HG03442 (cell line): ENCODE data around the gene SAMD4A.
"Not testable (repeated sequence)": the region's sequence is repeated elsewhere in the genome, so short reads cannot be mapped to it uniquely, and the experiment has no call there.

Experiments used
- ATAC-seq: cut with Tn5 transposase; IDR thresholded peaks from one replicate; pipeline ENCODE4 v1.9.1; 2021; ENCODE audit warnings: mild to moderate bottlenecking, moderate library complexity; ENCODE audit not compliant: unreplicated experiment

The SAMD4A gene

DNA sequence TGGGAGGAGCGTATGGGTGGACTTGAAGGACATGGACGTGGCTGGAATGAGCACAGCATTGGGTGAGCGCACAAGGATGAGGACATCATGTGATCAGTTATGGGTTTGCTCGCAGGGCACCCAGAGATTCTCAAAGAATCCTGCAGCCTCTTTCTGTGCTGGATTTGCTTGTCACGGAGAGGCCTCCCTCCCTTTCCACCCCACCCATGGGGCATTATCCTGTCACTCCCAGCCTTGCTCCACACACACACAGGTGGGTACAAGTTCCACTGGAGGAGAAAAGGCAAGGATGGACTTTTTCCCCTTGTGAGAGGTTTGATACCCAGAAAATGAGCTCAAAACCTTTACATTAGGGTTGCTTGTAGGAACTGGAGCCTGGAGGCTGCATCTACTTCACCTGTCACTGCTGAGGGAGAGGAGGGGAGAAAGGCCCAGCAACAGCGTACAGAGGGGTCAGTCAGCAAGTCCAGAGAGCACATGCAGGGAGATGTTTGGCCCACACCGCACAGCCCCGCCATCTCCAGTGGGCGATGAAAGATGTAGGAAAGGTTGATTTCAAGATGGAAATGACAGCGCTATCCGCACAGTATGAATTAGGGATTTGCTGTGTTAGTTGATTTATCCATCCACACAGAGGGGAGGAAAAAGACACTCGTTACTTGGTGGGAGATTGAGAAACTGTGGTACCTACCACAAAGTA is 223.0 kb downstream of the SAMD4A start:
- no peak for ATAC-seq

DNA sequence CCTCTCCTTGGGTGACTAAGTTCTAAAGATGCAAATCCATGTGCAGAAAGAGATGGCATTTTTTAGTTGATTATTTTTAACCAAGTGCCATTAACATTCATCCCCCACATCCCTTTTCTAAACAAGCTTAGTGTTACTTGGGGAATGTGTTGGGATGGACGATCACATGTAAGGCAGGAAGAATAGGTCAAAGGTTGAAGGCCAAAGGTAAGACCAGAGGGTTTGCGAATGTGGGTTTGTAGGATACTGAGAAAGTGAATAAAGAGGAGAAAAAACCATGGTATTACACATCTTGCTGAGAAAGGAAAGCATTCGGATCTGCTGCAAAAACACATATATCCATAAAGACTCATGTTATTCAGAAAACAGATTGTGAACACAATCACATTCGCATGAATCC is 224.1 kb downstream of the SAMD4A start:
- ATAC-seq = no peak

DNA sequence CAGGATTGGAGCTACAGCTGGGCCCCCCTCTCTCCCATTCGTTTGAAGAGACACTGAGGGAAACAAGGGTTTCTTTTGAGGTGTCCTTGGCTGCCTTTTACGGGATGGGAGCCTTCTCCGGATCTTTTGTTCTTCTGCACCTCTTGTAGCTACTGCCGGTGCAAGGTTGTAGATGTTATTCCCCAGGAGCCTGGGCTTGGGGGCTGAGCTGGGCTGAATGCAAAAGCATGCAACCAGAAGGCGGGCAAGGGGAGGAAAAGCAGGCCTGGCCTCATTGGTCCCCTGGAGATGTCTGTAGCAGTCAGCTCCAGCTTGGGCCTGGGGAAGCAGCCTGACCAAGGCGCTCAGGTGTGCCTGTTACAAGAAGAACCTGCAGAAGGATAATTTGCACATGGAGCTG is 225.4 kb downstream of the SAMD4A start:
- ATAC-seq = no peak

DNA sequence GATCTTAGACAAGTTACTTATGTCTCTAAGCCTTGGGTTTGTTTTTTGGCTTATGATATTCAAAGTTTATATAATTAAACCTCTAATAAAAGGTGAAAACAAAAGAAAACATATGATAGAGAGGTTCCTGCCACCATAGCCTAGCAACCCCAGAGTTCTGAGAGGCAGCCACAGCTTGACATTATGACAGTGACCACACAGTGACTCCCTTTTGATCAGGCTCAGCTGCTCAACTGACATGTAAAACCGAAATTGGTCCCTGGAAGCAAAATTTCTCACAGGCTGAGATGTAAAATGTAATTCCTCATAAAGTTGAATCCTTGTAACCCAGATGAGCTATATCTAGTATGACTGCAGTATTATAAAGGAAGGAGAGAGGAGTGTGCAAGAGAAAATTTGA is 227.2 kb downstream of the SAMD4A start:
- ATAC-seq = no peak

DNA sequence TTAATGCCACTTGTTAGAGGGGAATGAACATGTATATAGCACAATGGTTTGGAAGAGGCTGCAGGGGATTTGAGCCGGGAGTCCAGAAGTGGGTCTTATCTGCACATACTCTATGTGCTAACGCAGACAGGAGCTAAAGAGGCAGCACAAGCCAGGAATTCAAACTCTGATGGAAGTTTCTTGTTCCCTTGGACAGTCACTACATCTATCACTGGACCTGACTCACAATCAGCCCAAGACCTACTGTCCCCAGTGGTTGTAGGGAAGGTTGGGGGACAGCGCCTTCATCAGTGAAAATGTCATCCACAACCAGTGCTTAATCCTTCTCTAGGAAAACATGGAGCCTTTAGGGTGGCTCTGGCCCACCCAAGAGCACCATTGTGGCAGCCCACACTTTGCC is 227.9 kb downstream of the SAMD4A start:
- ATAC-seq = no peak

DNA sequence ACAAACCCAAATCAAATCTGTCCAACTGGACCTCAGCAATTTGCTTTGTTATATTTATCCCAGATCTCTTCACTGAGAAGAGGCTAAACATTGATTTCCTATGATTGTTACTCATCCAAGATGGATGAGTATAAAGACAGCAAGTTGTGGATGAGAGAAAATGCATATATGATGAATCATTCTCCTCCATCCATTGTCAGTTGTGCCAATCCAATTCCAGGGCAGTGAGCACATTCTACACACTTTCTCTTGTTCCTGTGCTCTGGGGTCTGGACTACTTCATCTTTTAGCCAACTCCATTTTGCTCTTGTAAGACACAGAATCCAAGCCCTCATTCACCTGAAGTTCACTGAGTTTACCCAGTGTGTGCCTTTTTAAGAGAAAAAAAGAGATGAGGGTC is 230.0 kb downstream of the SAMD4A start:
- no peak for ATAC-seq

DNA sequence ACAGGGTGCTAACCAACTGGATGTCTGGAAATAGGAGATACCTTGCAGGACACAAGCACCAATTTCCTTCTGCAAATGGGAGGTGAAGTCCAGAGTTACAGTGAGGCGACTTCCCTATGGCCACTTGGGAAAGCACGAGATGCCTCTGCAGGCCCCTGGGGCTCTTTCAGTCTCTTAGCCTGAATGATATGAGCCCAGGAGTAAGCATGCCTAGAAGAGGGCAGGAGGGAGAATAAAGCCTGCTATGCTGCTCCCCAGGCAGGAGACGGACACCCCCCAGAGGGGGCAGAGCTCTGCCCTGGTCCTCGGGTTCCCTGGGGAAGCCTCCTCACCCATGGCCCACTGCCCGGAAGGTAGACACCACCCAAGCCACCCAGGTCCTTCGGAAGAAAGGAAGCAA is 230.6 kb downstream of the SAMD4A start:
- ATAC-seq = no peak

DNA sequence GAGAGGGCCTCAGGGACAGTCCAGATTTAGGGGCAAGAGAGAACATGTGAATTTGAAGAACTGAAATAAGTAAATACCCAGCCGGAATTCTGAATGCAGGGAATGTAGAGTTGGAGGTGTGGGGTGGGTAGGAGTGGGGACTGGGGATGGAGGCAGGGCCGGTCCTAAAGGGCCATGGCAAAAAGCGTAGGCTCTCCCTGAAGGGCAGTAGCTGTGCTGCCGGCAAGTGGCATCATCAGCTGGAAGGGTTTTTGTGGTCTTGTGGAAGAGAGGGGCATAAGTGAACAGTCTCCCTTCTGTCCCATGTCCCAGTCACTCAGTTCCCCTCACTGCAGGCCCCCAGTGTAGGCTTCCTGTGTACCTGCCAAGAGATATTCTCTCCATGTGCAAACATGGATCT is 231.1 kb downstream of the SAMD4A start:
- ATAC-seq = no peak

DNA sequence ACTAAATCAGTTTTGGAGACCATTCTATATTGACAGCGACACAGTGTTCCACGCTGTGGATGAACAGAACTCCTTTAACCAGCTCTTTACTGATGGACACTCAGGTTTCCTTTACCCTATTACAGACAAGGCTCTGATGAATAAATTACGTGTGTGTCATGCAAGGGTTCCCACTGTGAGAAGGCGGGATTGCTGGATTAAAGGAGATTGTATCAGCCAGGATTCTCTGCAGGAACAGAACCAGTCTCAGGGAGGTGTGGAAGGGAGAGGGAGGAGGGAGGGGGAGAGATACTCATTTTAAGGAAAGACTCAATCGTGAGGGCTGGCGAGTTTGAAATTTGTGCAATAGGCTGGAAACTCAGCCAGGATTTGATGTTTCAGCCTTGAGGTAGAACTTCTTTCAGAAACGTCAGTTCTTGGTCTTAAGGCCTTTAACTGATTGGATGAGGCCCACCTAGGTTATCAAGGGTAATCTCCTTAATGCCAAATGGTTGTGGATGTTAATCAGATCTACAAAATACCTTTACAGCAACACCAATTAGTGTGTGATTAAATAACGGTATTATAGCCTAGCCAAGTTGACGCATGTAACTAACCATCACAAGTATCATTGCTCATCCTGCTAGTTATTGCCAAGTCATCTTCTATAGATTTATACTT is 231.7 kb downstream of the SAMD4A start:
- ATAC-seq = no peak

DNA sequence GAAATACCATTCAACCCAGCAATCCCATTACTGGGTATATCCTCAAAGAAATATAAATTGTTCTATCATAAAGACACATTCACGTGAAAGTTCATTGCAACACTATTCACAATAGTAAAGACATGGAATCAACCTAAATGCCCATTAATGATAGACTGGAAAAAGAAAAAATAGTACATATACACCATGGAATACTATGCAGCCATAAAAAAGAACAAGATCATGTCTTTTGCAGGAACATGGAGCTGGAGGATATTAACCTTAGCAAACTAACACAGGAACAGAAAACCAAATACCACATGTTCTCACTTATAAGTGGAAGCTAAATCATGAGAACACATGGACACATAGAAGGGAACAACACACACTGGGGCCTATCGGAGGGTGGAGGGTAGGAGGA is 234.6 kb downstream of the SAMD4A start:
- ATAC-seq = not testable (repeated sequence)

DNA sequence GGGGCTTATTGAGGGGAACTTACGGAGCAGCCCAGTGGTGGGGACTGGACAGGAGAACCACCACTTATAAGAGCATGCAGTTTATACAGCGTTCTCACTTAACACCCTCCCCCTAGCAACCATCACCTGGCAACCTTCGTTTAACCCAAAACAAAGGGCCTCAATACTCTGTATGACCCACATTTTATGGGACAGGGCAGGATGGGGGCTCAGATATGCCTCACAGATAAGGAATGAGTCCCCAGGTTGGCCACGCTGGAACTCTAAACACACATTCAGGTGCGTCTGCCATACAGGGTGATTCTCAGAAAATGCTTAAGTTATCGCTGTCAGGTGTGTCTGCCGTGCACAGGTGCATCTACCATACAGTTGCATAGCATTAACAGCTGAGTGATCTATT is 236.5 kb downstream of the SAMD4A start:
- ATAC-seq = no peak

DNA sequence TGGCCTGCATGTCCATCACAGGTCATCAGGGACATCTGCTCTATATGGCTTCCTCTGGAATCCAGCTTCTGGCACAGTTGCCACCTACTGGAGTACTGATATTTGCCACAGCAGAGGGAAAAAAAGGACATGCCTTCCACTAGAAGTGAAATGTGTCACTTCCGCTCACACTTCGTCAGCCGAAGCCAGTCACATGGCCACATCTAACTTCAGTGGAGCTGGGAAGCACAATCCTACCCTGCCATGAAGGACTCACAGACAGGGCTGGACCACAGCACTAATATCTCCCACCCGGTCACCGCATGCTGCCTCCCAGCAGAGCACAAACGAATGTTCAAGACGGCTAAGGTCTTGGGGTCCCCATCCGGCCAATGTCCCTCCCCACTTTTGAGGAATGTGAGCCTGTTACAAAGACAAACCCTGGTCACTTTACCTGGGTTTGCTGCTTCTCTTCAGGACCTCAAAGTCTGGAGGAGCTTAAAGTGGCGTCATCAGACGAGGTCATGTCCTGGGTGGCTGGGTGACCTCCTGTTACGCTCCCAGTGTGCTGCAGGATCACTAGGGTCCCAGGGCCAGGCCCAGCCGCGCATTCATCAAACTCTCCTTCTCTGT is 237.1 kb downstream of the SAMD4A start:
- no peak for ATAC-seq

DNA sequence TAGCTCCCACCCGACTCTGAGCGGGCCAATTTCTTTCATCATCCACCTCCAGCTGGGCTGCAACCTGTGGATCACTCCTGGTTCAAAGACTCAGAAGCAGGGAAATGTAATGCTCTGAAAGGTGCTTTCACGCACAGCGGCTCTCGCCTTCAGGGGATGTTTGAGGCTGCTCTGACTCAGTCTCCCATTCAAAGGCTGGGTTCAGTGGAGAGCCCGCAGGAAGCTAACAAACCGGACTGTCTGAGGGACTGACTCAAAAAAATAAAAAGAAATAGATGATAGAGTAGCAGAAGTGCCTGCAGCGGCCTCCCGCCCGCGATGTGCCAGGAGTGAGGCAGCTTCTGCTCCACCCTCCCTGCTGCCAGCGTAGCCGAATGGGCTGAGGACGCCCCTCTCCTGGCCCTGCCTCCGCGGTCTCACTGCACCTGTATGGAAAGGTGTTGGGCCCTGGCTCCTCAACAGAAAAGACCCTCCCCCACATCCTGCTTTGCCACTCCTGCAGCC is 237.7 kb downstream of the SAMD4A start:
- no peak for ATAC-seq

DNA sequence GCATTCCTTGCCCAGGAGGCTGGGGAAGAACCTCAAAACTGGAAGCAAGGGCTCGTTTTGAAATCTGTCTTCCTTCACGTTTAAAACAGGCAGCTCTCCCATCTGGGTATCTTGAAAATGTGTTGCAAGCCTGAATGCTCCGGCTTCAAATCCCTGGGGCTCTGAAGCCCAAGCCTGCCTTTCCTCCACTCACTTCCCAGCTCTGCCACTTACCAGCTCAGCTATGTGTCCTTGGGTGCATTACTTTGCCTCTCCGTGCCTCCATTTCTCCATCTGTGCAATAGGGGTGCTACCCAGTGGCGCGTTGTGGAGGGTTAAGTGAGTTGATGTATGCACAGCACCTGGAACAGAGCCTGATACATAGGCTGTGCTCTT is 238.1 kb downstream of the SAMD4A start:
- ATAC-seq = no peak

DNA sequence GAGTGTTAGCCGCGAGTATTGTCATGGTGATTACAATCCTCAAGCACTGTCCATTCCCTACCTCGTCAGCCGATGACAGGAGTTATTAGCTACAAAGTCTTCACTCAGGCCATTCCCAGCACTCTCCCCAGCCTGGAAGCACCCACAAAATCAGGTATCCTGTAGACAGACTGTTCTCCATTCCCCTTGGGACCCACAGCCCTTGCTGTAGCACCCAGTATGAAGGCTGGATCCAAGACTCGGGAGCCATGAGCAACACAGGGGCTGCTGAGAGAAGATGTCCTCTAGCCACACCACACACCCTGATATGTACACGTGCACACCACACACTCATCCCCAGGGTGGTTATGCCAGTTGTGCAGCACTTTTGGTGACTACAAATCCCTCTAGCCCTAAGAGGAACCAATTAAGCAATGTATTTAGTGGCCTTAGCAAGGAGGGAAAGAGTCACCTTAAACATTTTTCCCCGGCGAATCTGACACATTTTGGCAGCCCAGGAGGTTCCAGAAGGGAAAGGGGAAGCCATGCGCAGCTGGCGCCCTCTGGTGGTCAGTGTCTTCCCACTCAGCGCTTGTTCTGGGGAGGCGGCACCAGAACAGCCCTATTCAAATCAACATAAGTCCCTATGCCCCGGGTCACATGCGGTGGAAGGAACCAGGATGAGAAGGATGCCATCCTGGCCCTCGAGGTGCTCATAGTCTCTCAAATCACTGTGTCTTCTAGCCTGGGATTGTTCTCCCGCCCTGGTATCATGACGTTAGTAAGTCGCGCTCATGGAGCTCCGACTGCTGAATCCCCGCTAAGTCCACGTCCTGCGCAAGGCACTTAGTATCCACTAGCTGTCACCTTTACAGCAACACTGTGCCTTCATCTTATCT is 238.8 kb downstream of the SAMD4A start:
- peak; percentile 68 for ATAC-seq

DNA sequence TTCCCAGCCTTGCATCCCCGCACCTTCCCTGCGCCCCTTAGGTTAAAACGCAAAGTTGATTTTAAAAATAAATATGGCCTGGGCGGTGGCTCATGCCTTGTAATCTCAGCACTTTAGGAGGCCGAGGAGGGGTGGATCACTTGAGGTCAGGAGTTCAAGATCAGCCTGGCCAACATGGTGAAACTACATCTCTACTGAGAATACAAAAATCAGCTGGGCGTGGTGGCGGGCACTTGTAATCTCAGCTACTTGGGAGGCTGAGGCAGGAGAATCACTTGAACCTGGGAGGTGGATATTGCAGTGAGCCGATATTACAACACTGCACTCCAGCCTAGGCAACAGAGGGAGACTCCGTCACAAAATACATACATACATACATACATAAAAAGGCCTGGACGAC is 239.7 kb downstream of the SAMD4A start:
- no peak for ATAC-seq

DNA sequence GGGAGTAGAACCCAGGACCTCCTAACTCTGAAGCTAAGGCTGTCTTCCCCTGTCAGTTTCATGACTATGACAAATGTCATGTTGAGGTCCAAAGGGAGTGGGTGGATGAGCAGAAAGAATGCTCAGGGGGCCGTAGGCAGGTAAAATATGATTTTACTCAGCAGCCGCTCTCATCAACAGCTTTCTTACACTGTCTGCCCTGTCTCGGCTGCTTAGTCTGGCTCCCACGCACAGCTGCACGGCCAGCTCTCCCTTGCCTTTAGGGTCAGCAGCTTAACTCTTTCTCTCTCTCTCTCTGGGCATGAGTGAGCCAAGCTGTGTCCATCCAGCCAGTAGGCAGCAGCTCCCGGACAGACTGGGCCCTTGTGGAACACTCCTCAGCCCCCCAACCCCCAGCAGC is 240.5 kb downstream of the SAMD4A start:
- no peak for ATAC-seq

DNA sequence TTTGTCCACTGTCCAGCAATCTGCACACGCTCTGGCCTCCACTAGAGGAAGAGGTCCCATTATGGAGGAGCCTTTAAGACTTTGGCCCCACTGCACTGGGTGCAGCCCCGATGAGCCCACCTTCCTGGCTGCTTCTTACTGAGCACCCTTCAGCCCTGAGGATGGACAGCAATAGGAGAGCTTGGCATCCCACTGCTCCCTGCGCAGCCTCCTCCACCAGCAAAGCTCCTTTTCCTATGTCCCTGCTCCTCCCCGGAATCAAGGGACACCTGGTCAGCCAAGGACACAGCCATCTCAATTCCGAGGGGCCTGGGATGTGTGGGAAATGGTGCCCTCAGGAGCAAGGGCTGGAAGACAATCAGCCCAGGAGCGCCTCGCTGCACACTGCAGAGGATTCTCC is 241.0 kb downstream of the SAMD4A start:
- ATAC-seq = no peak

DNA sequence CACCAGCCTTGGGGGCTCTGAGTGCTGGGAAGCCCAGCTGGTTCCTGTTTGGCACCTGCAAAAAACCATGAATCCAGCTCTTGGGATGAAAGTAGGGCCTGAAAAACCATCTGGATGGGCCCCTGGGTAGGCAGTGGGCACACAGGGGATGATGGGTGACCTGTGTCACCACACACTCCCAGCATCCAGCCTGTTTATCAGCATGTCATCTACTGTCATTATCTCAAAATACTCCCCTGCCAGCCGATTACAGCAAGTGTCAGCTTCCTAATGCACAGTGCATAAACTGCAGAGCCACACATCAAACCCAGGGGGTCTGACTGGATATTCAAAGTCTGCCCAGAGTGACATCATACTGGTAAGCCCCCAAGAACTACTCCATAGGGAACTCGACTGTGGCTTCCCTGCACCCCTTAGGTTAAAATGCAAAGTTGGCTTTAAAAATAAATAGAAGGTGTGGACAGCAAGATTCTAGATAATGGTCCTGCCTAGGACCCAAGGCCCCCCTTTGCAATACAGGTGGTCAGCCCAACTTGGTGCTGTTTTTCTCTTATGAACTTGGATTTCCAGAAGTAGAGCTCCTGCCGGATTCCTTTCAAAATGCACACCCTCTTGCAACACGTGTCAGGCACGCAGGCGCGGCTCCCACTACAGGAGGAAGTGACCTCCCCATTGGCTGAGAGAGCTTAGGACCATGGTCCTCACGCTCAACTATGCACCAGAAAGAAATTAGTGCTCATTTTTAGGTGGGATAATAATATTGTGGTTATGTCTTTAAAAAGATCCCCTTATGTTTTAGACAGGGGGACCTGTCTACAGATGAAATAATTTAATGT is 241.6 kb downstream of the SAMD4A start:
- ATAC-seq = no peak

DNA sequence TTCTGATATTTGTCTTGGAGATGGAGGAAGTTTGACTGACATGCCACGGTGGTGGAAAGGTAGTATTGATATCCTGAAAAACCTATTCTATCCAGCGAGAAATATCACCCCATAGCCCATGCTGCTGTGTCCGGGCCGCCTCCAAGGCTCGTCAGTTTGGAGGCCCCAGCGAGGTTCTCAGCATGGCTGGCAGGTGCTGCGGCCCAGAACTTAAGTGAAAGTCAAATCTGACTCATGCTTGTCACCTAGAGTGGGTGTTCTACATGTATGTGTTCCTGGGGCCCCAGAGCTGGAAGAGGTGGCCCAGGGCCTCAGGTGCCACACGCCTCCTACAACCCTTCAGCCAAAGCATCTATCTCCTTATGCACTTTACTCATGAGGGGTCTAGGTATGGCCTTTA is 242.8 kb downstream of the SAMD4A start:
- ATAC-seq = peak; percentile 45
